ENCODE results near the gene LRRC7.

The LRRC7 gene

DNA sequence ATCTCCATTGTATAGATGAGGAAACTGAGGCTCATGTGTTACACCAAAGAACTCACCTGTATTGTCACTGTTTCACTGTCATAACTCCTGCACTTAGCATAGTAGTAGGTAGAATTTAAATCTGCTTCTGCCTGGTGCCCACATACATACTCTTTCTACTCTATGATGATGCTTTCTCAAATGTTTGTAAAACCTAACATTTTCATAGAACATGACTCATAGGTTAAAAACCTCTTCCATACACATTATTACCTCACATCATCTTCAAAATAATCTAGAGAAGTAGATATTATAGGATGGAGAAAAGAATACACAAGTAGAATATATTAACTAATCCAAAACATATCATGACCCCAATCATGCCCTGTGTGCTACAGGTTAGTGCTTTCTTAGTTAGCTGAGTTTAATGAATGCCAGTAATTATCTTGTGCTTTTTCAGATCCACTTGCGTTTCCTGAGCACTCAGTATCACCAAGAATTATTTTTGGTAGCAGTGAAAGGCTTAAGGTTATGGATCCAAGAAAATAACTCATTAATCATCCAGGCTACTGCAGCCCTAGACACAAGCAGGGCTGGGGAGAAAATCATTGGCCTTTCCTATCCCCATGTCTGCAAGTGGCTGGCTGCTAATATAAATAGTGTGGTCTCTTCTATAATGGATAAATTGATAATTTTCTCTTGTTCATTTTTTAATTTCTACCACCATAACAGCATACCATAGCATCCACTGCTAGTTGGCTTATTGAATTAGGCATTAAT lies 480.8 kb downstream of the LRRC7 start:
- no peak for DNase-seq

GRCh38 chr1:70051926-70052325 lies 484.2 kb downstream of the LRRC7 start:
- no peak for DNase-seq

- DNase-seq, result no peak
Measured at GRCh38 chr1:70057500-70057899, 489.8 kb downstream of the LRRC7 start.

DNA sequence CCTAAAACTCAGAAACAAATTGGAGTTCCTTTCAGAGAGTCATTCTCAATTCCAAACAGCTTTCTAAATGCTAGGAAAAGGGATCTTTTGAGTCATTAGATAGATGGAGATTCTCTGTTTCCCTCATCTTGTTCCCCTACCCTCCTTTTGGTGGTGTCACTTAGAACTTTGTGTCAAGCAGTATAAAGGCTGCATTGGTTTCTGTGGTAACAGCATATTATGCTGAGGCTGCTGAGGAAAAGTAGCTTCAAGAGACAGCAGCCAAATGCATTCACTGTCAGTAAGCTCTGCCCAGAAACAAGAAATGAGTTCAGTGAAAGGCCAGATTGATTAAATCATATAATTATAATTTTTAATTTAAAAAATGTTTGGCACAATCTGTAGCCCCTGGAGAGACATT lies 493.5 kb downstream of the LRRC7 start:
- no peak for DNase-seq

GRCh38 chr1:70063861-70064260 lies 496.1 kb downstream of the LRRC7 start:
- DNase-seq, result no peak

DNA sequence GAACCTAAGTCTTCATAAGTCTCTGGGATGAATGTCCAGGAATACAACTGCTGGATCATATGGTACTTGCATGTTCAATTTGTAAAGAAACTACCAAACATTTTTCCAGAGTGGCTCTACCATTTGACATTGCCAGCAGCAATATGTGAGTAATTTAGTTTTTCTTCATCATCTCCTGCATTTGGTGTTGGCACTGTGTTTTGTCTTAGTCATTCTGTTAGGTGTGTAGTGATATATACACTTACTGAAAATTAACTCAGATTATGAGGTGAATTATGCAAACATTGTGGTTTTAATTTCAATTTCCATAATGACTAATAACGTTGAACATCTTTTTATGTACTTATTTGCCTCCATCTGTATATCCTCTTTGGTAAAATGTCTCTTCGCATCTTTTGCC lies 499.0 kb downstream of the LRRC7 start:
- DNase-seq, result no peak

DNA sequence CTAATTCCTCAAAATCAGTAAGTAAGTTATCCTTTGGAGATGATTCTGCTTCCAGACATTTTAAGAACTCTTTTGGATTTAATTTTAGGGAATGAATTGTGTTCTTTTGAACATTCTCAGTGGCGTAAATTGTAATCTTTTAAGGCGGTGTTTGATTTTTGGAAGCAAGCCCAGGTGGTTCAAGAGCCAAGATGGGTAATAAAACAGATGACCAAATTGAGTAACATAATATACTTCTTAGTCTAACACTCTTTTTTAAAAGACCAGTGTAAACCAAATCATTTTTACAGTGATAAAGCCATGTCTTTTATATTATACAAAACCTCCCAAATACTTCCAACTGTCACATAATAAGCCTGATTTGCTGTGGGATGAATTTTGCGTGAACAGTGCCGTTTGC lies 503.9 kb downstream of the LRRC7 start:
- no peak for DNase-seq

DNA sequence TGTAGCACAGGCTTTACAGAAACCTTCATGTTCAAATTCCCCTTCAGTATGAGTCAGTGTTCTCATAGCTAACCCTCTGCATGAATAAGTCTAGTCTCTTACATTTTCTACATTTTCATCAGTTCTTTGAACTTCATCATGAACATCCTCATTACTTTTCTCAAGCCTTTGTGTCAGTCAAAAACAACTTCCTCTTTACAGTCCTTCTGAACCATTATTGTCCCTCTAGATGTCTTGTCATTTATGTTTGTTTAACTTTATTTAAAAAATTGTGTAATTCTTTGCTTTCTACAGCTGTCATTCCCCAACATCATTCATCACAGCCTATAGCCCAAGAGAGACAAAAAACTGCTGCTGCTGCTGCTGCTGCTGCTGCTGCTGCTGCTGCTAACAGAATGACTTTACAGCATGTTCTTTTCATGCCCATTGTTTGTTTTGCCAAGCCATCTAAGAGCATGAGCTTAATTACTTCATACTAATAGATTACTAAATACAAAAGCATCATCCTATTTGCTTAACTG lies 504.6 kb downstream of the LRRC7 start:
- no peak for DNase-seq

DNA sequence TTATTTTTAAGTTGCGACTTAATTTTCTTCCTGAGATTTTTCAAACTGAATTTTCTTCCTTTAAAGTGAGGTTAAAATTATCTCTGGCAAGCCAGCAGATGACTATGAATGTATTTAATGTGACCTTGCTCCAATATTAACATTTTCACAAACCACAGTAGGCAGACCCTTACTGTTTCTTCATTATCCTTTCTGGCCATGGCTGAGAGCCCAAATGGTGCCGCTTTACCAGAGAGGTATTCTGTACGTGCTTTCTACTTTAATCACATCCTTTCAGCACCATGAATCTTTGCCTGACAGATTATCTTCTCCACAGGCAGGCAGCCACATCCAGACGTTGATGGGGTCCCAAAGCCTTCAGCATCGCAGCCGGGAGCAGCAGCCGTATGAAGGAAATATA lies 508.0 kb downstream of the LRRC7 start:
- DNase-seq, result no peak

DNA sequence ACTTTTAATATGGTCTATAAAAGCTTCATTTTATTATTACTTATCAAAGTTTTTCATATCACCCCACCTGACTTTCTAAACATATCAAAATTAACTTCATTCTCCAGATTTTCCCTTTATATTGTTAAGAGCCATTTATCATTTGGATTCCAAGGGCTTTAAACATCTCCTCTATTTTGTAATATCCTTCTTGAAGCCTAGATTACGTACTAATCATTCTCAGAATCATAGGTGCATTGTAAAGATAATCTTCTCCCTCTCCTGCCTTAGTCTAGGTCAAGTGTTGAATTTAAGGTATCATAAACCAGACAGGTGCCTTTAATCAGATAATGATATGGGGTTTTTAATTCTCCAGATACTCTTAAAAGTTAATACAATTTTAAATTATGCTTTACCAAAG lies 509.3 kb downstream of the LRRC7 start:
- no peak for DNase-seq

DNA sequence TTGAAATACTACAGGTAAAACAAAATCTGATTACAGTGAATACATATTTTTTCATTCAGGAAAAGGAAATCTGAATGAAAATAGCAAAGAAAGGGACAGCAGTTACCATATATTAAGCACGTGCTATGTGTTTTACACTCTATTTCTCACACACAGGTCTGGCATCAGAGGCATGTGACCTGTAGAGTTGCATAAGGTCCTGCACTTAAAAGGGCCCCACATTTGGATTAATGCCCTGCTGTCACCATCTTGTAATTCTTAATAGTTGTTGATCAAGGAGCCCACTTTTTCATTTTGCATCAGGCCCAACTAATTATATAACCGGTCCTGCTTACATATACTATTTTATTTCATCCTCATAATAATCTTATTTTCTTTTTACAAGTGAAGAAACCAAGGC lies 511.8 kb downstream of the LRRC7 start:
- no peak for DNase-seq

DNA sequence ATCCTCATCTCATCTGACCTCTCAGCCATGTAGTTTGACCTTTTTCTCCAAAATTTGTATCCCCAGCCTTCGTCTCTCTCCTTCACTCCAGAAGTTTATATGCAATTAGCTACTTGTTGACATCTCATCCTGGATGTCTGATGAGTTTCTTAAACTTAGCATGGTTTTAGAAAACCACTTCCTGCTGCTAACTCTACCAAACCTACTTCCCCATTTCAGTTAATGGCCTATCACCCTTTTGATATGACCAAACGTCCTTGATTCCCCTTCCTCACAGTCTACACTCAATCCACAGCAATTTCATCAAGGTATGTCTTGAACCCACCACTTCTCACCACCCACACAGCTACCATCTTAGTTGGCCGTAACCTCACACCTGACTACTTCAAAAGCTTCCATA lies 515.8 kb downstream of the LRRC7 start:
- no peak for DNase-seq

DNA sequence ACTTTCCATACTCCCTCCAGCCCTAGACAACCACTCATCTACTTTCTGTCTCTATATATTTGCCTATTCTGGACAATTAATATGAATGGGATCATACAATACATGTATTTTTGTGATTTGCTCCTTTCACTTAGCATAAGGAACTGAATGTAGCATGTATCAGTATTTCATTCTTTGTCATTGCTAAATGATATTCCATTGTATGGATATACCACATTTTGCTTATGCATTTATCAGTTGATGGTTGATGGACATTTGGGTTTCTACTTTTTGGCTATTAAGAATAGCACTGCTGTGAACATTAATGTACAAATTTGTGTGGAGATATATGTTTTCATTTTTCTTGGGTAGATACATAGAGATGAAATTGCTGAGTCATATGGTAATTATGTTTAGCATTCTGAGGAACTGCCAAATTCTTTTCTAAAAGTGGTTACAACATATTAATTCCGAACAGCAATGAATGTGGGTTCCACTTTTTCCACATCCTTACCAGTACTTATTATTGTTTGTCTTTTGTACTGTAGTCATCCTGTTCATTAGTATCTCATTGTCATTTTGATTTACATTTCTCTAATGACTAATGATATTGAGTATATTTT lies 516.7 kb downstream of the LRRC7 start:
- no peak for DNase-seq

DNA sequence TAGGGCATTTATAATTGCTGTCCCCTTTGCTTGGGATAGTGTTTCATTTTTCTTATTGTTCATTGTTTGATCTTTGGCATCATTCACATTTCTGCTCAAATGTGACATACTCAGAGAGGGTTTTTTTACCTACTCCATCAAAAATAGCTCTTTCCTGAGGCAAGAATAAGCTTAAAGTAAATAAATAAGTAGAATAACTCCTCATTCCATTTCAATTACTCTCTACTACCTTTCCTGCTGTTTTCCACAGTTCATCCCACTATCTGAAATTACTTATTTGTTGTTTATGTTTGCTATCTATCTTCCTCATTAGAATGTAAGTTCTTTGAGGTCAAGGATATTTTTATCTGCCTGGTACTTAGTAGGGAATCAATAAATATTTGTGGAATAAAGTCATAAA lies 517.8 kb downstream of the LRRC7 start:
- no peak for DNase-seq

GRCh38 chr1:70086897-70087296 lies 519.2 kb downstream of the LRRC7 start:
- no peak for DNase-seq

DNA sequence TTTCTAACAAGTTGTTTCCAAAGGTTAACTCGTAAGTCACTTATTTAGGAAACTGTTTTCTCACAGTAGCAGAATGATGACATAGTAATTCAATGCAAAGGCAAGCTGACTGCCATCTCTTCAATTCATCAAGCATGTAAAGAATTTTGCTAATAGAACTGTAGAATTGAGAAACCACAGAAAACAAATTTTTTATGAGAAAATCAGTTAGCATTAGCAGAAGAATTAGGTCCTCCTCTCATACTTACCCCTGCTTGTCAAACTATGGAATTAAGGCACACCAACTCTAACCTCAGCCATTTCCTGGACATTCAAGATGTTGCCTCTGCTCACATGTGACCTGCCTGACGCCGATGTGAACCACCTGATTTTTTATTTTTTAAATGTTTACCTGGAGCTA lies 522.4 kb downstream of the LRRC7 start:
- no peak for DNase-seq

DNA sequence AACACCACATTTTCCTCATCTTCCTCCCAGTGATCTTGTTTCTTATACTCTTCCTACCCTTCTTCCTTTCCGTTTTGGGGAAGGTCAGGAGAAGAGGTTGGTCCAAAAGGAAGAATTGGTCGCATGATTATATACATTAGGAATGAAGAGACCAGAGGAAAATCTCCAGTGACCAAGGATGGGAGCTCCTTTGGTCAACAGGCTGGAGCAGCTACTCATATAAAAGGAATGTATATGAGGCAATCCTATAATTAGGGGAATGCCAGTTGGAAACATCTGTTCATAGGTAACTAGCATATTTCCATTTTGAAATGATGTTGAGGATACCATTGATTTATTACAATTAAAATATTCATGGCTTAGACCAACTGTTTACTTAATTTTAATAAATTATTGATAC lies 523.2 kb downstream of the LRRC7 start:
- DNase-seq, result no peak

DNA sequence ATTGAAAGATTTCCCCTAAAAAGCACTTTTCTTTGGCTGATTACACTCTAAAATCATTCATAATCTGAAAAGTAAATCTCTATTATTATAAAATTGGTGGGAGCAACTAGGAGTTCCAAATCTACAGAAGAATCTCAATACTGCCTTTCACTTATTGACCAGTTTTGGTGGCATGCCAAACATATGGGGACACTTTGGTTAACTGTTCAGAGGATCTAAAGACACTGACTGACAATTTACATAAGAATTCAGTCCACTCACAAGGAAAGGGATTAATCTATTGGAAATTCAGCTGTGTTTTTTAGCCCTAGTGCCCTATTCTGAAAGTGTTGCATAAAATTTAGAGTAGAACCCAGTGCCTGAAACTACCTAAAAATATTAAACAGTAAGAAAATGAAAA lies 524.1 kb downstream of the LRRC7 start:
- DNase-seq, result no peak

DNA sequence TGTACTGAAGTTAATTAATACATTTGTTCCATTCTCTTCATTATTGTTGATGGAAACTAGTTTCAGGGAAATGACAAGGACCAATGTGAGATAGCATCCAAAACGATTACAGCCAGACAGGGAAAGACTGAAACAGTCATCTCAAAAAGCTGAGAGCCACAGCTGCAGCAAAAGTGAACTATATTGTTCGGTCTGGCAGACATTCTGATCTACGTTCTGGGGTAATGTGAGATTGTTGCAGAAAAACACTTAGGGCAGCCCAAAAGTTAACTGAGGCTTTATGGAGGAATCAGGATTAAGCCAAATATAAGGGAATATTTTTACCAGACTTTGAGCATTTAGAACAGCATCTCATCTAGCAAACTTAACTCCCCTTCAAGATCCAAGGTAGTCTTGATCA lies 524.8 kb downstream of the LRRC7 start:
- DNase-seq, result no peak

DNA sequence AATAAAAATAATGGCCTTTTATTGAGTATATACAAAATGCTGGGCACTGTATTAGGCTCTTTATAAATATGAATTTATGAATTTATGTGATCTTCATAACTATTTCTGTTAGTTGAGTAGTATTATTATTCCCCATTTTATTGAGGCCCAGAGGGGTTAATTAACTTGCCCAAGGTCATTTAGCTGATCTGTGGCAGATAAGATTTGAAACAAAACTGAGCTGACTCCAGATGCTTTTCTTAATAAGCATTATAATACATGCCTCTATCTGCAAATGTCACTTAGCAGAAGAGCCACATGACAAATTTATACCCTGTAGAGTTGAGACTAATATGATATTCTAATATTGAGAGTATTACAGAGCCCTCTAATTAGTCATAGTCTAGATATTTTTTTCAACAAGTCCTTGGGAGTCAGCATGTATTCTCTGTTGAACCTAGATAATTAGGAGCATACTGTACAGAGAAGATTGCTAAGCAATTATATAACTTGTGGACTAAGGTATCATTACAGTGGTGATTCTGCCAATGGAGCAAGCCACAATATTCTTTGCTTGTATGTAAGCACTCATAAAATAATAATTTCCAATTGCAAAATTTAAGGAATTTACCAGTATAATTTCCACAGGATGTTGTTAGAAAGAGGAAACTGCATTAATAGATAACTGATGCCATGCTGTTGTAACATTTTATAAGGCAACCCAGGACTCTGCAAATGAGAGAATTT lies 525.7 kb downstream of the LRRC7 start:
- no peak for DNase-seq

- DNase-seq, result no peak
Measured at GRCh38 chr1:70101231-70101630, 533.5 kb downstream of the LRRC7 start.

GRCh38 chr1:70101774-70102173 lies 534.1 kb downstream of the LRRC7 start:
- DNase-seq, result no peak

GRCh38 chr1:70103770-70104169 lies 536.0 kb downstream of the LRRC7 start:
- no peak for DNase-seq

GRCh38 chr1:70109241-70109640 lies 541.5 kb downstream of the LRRC7 start:
- DNase-seq, result no peak
